ENCODE data around the gene LTA4H. TPM values are rescaled to one million over a fixed set of nuclear protein-coding genes. Genes with fewer than 3 reads are reported as not detected.

Gene LTA4H
- total RNA-seq, 1 donor from 2014 or later, result 69.4 TPM

DNA sequence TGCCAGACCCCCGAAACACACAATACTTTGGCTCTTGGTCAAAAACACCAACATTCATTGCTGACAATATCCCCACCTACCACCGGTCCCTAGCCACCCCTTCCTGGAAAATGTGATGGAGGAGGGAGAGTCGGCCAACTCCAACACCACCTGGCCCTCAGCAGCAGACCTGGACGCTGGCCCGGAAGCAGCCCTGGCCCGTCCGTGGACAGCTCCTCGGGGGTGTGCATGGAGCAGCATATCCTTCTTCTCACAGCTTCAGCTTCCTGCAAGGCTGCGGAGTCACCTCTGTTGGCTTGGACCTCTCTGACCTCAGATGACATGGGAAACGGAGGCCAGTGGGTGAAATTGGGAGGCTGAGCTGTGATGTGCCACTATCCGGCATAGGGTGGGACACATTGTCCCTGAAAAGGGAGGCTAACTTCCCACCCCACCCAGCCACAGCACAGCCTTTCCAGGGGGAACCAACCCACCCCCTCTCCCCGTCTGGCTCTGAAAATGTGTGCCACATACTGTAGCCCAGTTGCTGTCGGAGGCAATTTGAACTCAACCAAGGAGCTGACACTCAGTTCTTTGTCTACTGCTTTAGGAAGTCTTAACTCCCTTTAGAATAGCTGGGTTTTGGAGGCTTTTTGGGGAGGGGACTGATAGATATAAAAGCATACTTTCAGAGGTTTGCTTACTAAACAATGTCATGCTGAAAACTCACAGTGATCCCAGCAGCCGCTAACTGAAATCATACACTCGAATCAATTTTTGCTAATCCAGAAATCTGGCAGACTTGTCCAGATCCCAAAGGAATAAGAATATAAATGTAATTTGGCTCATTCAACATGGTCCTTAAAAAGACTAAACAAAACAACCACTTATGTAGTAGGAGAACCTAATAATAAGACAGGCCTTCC lies 43.1 kb upstream of the LTA4H start:
- TF ChIP-seq, protein P1, sequence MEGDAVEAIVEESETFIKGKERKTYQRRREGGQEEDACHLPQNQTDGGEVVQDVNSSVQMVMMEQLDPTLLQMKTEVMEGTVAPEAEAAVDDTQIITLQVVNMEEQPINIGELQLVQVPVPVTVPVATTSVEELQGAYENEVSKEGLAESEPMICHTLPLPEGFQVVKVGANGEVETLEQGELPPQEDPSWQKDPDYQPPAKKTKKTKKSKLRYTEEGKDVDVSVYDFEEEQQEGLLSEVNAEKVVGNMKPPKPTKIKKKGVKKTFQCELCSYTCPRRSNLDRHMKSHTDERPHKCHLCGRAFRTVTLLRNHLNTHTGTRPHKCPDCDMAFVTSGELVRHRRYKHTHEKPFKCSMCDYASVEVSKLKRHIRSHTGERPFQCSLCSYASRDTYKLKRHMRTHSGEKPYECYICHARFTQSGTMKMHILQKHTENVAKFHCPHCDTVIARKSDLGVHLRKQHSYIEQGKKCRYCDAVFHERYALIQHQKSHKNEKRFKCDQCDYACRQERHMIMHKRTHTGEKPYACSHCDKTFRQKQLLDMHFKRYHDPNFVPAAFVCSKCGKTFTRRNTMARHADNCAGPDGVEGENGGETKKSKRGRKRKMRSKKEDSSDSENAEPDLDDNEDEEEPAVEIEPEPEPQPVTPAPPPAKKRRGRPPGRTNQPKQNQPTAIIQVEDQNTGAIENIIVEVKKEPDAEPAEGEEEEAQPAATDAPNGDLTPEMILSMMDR (IDR thresholded peaks at IDR 0.05), result no peak
- no peak overlapping the region for H3K27ac Mint-ChIP-seq (ENCODE audit: unreplicated experiment)
- no peaks in the 10 kb centered on the region for H3K4me1 Mint-ChIP-seq (ENCODE audit: unreplicated experiment)
- no peaks in the 10 kb centered on the region for H3K36me3 Mint-ChIP-seq (ENCODE audit: unreplicated experiment)
- DNase-seq (ENCODE audit: extremely low spot score, unreplicated experiment), result no peak
- no peaks in the 10 kb centered on the region for H3K9me3 Mint-ChIP-seq (ENCODE audit: unreplicated experiment)
- peaks cover 7% of the 10 kb centered on the region for H3K27me3 Mint-ChIP-seq (ENCODE audit: unreplicated experiment)
- no peak overlapping the region for H3K4me3 Mint-ChIP-seq (ENCODE audit: unreplicated experiment)

DNA sequence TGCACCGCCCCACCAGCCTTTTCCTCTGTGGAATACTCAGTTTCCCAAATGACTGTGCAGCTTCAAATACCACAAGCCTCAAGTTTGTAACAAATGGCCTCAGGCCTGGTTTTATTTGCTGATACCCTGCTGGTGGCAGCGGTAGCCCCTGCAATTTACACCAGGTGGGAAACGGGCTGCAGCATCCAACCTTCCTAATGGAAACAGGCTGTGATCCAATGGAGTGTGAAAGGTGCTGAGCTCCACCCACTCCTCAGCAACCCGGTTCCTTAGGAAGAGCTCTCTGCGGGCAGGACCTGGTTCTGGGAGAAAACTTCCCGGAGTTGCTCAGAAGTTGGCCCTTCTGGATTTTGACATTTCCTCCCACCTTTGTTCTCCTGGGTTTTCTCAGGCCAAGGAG lies 41.7 kb upstream of the LTA4H start:
- TF ChIP-seq, protein P1 (IDR thresholded peaks at IDR 0.05), result no peak
- DNase-seq (ENCODE audit: extremely low spot score, unreplicated experiment), result no peak
- Mint-ChIP-seq H3K4me3 (ENCODE audit: unreplicated experiment) (no peak overlapping the region), H3K36me3 (ENCODE audit: unreplicated experiment) (no peaks in the 10 kb centered on the region), H3K4me1 (ENCODE audit: unreplicated experiment) (no peaks in the 10 kb centered on the region), H3K27me3 (ENCODE audit: unreplicated experiment) (peaks cover 11% of the 10 kb centered on the region), H3K9me3 (ENCODE audit: unreplicated experiment) (no peaks in the 10 kb centered on the region), H3K27ac (ENCODE audit: unreplicated experiment) (no peak overlapping the region)

DNA sequence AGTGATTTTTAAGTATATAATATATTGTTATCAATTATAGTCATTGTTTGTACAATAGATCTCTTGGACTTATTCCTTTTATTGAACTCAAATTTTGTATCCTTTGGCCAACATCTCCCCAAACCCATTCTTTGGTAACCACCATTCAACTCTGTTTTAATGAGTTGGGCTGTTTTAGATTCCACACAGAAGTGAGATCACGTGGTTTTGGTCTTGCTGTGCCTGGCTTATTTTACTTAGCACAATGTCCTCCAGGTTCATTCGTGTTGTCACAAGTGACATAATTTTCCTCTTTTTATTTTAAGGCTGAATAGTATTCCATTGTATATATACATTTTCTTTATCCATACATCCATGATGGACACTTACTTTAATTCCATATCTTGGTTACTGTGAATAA lies 40.2 kb upstream of the LTA4H start:
- Mint-ChIP-seq H3K4me1 (ENCODE audit: unreplicated experiment) (peaks cover 7% of the 10 kb centered on the region), H3K4me3 (ENCODE audit: unreplicated experiment) (no peak overlapping the region), H3K36me3 (ENCODE audit: unreplicated experiment) (no peaks in the 10 kb centered on the region), H3K27me3 (ENCODE audit: unreplicated experiment) (peaks cover 14% of the 10 kb centered on the region), H3K27ac (ENCODE audit: unreplicated experiment) (no peak overlapping the region), H3K9me3 (ENCODE audit: unreplicated experiment) (no peaks in the 10 kb centered on the region)
- TF ChIP-seq, protein P1 (IDR thresholded peaks at IDR 0.05), result no peak
- DNase-seq (ENCODE audit: extremely low spot score, unreplicated experiment), result no peak

DNA sequence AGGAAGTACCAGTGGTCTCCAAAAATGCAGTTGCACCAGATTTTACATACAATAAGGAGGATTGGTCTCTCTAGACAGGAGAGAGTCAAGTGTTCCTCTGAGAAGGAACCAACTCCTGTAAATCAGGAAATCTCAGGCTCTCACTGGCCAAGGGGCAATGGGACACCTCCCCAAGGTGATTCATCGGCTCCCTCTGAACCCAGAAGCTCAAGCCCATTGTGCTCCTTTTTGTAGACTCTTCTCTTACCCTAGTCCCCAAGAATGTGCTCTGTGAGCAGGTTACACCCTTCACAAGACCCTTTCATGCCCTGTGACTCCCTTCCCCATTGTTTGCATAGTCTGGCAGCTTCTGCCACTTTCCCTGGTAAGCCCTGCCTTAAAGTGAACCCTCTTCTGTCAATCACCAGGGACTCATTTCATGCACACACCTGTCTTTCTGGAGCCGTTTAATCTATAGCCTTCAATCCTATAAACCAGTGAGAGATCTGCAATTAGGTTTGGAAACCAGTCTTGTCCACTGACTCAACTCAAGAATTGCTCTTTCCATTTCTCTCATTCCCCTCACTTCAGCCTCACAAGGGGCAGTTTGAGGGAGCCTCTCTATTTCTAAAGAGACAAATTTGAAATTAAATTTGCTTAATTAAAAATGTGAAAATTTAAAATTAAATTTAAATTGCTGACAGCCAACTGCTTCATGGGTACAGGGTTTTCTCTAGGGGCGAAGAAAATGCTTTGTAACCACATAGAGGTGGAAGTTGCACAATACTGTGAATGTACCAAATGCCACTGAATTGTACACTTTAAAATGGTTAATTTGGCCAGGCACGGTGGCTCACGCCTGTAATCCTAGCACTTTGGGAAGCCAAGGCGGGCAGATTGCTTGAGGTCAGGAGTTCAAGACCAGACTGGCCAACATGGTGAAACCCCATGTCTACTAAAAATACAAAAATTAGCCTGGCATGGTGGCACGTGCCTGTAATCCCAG lies 38.3 kb upstream of the LTA4H start:
- TF ChIP-seq, protein P1 (IDR thresholded peaks at IDR 0.05), result no peak
- Mint-ChIP-seq H3K27me3 (ENCODE audit: unreplicated experiment) (peaks cover 14% of the 10 kb centered on the region), H3K27ac (ENCODE audit: unreplicated experiment) (no peak overlapping the region), H3K9me3 (ENCODE audit: unreplicated experiment) (no peaks in the 10 kb centered on the region), H3K4me1 (ENCODE audit: unreplicated experiment) (peaks cover 7% of the 10 kb centered on the region), H3K4me3 (ENCODE audit: unreplicated experiment) (no peak overlapping the region), H3K36me3 (ENCODE audit: unreplicated experiment) (no peaks in the 10 kb centered on the region)
- no peak for DNase-seq (ENCODE audit: extremely low spot score, unreplicated experiment)
